Testis (tissue), 3 donors: ENCODE results near the gene RPS6KA5. TPM values are rescaled to one million over a fixed set of nuclear protein-coding genes. Genes with fewer than 3 reads are reported as not detected.

ENCODE experiments used
- DNase-seq: peaks from one replicate; pipeline ENCODE4 v3.0.0-alpha.2; 2019
- H3K27ac ChIP-seq, 2 donors: fragments of 200-600 bp; sonication (generic); one replicate each; pipeline ENCODE4 v1.5.1; 2019
- H3K27me3 ChIP-seq: fragments of 200-600 bp; sonication (generic); one replicate; pipeline ENCODE4 v1.5.1; 2019
- H3K36me3 ChIP-seq: fragments of 200-600 bp; sonication (generic); one replicate; pipeline ENCODE4 v1.5.1; 2017; ENCODE audit warnings: low read depth; ENCODE audit errors: missing control alignments
- H3K4me1 ChIP-seq: fragments of 200-600 bp; sonication (generic); one replicate; pipeline ENCODE4 v1.5.1; 2019
- H3K4me3 ChIP-seq, 2 donors: fragments of 200-600 bp; sonication (generic); one replicate each; pipeline ENCODE4 v1.5.1; 2017 to 2019
- H3K9me3 ChIP-seq: fragments of 200-600 bp; sonication (generic); one replicate; pipeline ENCODE4 v1.5.1; 2017
- POLR2A ChIP-seq: fragments of 450-650 bp; IDR thresholded peaks from one replicate; pipeline ENCODE4 v1.6.1; 2017; ENCODE audit warnings: antibody characterized with exemption, mild to moderate bottlenecking, moderate library complexity
- WGBS, 2 donors: methylation state at CpG; one replicate each; pipeline ENCODE4 v1.1.5; 2018; 5-methylcytosine and 5-hydroxymethylcytosine counted together
- intact Hi-C: fragments of 100-400 bp; cut with DNase I; formaldehyde crosslinking; loops from one replicate; pipeline ENCODE4 v1.15.1; 2023; ENCODE audit warnings: low total_unique reads
- polyA plus RNA-seq: library from polyadenylated mRNA; stranded (reverse); fragments of 350-450 nt; fragmentation: Illumina TruSeq; extraction: RNeasy Lipid Tissue Mini Kit (QIAGEN cat#74804); gene quantifications from one replicate; pipeline ENCODE4 v1.2.3, GENCODE V29; 2014; ENCODE audit warnings: low read depth, low replicate concordance; ENCODE audit not compliant: insufficient read depth
- total RNA-seq, 2 donors: library from RNA; depleted of rRNA; stranded (reverse); fragments of >200 nt; gene quantifications; one replicate each; pipeline ENCODE4 v1.2.3, GENCODE V29; 2016
- TF ChIP-seq, protein P1 (sequence below), 3 experiments: fragments of 450-650 bp in 2 of 3; fragments of 200-600 bp in 1 of 3; sonication (generic) in 1 of 3; IDR thresholded peaks; one replicate each; pipeline ENCODE4 v1.5.1; 2016 to 2019; ENCODE audit warnings: antibody characterized with exemption in 3 of 3, mild to moderate bottlenecking in 2 of 3, moderate library complexity in 1 of 3

The RPS6KA5 gene
- total and polyA plus RNA-seq, 3 donors from 2014 or later = 6.4 to 11.0 (median 9.4) TPM

GRCh38 chr14:90892970-90893369 is 167.5 kb downstream of the RPS6KA5 start:
- H3K27me3 ChIP-seq = no peaks in the 10 kb centered on the region
- no peak for DNase-seq
- no peak overlapping the region for H3K27ac ChIP-seq
- no peaks in the 10 kb centered on the region for H3K9me3 ChIP-seq
- TF ChIP-seq, protein P1, sequence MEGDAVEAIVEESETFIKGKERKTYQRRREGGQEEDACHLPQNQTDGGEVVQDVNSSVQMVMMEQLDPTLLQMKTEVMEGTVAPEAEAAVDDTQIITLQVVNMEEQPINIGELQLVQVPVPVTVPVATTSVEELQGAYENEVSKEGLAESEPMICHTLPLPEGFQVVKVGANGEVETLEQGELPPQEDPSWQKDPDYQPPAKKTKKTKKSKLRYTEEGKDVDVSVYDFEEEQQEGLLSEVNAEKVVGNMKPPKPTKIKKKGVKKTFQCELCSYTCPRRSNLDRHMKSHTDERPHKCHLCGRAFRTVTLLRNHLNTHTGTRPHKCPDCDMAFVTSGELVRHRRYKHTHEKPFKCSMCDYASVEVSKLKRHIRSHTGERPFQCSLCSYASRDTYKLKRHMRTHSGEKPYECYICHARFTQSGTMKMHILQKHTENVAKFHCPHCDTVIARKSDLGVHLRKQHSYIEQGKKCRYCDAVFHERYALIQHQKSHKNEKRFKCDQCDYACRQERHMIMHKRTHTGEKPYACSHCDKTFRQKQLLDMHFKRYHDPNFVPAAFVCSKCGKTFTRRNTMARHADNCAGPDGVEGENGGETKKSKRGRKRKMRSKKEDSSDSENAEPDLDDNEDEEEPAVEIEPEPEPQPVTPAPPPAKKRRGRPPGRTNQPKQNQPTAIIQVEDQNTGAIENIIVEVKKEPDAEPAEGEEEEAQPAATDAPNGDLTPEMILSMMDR (IDR thresholded peaks at IDR 0.05) = no peak
- intact Hi-C loops = no loop called here
- H3K4me1 ChIP-seq = no peaks in the 10 kb centered on the region
- no peak overlapping the region for H3K4me3 ChIP-seq
- H3K36me3 ChIP-seq = no peaks in the 10 kb centered on the region

DNA sequence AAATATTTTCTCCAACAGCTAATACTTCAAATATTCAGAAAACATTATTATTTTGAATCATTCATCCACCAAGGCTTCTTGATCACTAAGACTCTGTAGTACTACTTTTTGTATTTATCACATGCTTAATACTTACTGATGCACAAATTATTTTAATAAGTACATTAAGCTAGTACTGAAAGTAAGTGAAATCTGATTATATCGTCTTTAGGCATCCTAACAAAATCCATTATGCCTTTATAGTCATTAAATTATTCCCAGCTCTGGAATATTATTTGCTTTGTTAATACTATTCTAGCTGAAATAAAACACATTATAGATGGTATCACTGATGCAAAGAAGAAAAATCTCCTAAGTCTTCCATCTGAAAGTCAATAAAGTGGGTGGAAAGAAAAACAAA is 169.1 kb downstream of the RPS6KA5 start:
- TF ChIP-seq POLR2A = no peak
- TF ChIP-seq, protein P1 (IDR thresholded peaks at IDR 0.05) = no peak
- Histone ChIP-seq H3K4me3 (no peak overlapping the region), H3K27ac (no peak overlapping the region), H3K27me3 (no peaks in the 10 kb centered on the region), H3K36me3 (no peaks in the 10 kb centered on the region), H3K9me3 (no peaks in the 10 kb centered on the region), H3K4me1 (no peaks in the 10 kb centered on the region)
- DNase-seq = no peak
- WGBS, 2 donors = 35 to 39% methylated on average over 1 of the region's 1 CpG
- intact Hi-C loops = no loop called here

DNA sequence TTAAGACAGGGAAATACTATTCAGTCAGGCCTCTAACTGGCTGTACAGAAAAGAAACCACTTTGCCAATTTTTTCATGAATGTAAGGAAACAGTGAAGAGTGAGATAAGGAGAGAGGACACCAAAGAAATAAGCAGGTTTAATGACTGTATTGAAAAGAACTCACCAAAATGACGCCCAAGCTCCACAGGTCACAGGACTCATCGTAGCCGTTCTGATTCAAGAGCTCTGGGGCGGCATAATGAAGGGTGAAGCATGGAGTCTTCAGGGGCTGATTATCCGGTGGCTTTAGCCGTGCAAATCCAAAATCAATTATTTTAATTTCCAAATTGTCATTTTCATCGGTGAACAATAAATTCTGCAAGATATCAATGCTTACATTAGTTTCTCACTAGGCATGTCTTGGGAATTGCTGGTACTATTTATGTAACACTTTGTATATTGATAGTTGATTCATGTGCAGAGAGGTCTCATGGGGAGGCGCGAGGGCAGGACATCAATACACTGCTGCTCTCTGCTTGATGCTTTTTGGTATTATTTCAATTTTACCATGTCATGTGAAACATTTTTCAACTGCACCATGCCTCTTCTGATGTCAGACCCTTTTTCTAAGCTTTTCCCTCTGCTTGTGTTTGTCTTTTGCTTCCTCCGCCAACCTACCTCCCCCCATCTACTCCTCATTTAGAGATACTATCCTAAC is 170.0 kb downstream of the RPS6KA5 start:
- H3K9me3 ChIP-seq = no peaks in the 10 kb centered on the region
- intact Hi-C loops = no loop called here
- no peaks in the 10 kb centered on the region for H3K4me1 ChIP-seq
- no peak for TF ChIP-seq POLR2A
- TF ChIP-seq, protein P1 (IDR thresholded peaks at IDR 0.05) = no peak
- no peak overlapping the region for H3K4me3 ChIP-seq
- no peaks in the 10 kb centered on the region for H3K36me3 ChIP-seq
- DNase-seq = no peak
- H3K27me3 ChIP-seq = no peaks in the 10 kb centered on the region
- H3K27ac ChIP-seq = no peak overlapping the region
- 90 to 91% methylated on average over 10 of the region's 10 CpGs for WGBS, 2 donors

DNA sequence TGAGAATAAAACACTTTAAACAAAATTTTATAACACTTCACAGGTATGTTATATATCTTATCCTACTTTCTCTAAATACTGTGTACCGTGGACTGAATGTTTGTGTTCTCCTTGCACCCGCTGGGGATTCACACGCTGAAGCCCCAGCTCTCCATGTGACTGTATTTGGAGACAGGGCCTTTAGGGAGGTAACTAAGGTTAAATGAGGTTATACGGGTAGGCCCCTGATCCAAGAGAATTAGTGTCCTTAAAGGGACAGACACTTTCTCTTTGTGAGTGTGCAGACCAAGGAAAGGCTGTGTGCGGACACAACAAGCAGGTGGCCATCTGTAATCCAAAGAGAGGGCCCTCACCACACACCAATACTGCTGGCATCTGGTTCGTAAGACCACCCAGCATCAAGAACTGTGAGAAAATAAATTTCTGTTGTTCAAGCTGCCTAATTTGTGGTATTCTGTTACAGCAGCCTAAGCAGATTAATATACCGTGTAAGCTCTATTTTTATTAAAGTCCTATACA is 174.1 kb downstream of the RPS6KA5 start:
- Histone ChIP-seq H3K4me3 (no peak overlapping the region), H3K9me3 (no peaks in the 10 kb centered on the region), H3K4me1 (no peaks in the 10 kb centered on the region), H3K27ac (no peak overlapping the region), H3K36me3 (no peaks in the 10 kb centered on the region), H3K27me3 (no peaks in the 10 kb centered on the region)
- intact Hi-C loops = no loop called here
- 92 to 93% methylated on average over 7 of the region's 7 CpGs for WGBS, 2 donors
- TF ChIP-seq, protein P1 (IDR thresholded peaks at IDR 0.05) = no peak
- no peak for TF ChIP-seq POLR2A
- DNase-seq = no peak

DNA sequence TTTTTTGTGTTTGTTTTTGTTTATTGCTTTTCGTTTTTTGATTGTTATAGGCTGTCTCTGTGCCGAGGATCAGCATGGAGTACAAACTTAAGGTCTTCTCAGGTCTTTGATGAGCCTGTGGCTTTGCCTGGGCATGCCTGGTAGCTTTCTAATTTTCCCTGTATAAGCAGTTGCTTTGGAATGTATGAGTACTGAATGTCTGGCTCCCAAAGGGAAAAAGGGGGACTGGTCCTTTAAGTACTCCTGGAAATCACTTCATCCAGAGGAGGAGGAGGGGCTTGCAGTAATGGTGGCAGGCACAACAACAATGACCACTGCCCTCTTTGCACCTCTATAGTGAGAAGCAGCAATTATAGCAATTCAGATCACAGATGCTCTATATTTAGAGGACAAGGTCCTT is 176.7 kb downstream of the RPS6KA5 start:
- intact Hi-C loops = no loop called here
- Histone ChIP-seq H3K9me3 (no peaks in the 10 kb centered on the region), H3K4me1 (no peaks in the 10 kb centered on the region), H3K27ac (no peak overlapping the region), H3K36me3 (no peaks in the 10 kb centered on the region), H3K27me3 (no peaks in the 10 kb centered on the region), H3K4me3 (no peak overlapping the region)
- no peak for TF ChIP-seq POLR2A
- TF ChIP-seq, protein P1 (IDR thresholded peaks at IDR 0.05) = no peak
- no peak for DNase-seq
- 87 to 89% methylated on average over 2 of the region's 2 CpGs for WGBS, 2 donors
